Neural progenitor cell (in vitro differentiated cells): ENCODE results near the gene APBB2.

Experiments used
- CTCF ChIP-seq: fragments of 200-600 bp; sonication (generic); IDR thresholded peaks from 2 replicates; pipeline ENCODE4 v1.5.1; 2017; ENCODE audit warnings: antibody characterized with exemption, mild to moderate bottlenecking
- EZH2 ChIP-seq: fragments of 200-600 bp; sonication (generic); IDR thresholded peaks from 2 replicates; pipeline ENCODE4 v1.6.1; 2017; ENCODE audit warnings: antibody characterized with exemption, mild to moderate bottlenecking, moderate library complexity

DNA sequence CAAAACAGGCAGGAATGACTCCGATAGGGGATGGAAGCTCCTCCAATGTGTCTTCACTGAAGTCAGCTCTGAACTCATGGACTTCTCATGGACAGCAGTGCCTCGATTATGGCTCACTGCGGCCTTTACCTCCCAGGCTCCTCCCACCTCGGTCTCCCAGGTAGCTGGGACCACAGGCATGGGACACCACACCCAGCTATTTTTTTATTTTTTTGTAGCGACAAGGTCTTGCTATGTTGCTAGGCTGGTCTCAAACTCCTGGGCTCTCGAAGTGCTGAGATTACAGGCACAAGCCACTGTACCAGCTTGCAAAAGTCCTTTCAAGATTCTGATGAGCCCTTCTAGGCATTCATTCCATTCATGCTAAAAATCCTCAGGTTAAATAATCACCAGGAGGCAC, 283.1 kb downstream of the APBB2 start:
- TF ChIP-seq CTCF (no peak), EZH2 (no peak)
